GM23338 (cell line): ENCODE data around the gene NDUFA3. TPM values are rescaled to one million over a fixed set of nuclear protein-coding genes. Genes with fewer than 3 reads are reported as not detected.

ENCODE experiments used
- ATAC-seq: fragments of 200-7000 bp; cut with Tn5 transposase; 3 replicates; pipeline ENCODE4 v1.9.1; 2020
- DNase-seq: peaks from one replicate; pipeline ENCODE4 v3.0.0-alpha.2; 2015; ENCODE audit warnings: low spot score
- H2AFZ ChIP-seq: fragments of 200-600 bp; sonication (generic); 2 replicates; pipeline ENCODE4 v1.8.0; 2016; ENCODE audit warnings: antibody characterized with exemption, mild to moderate bottlenecking, moderate library complexity
- H3F3A ChIP-seq: fragments of 200-600 bp; sonication (generic); replicated peaks from 2 replicates; pipeline ENCODE4 v1.8.0; 2017; ENCODE audit warnings: antibody characterized with exemption, mixed run types, low read depth
- H3K27ac ChIP-seq: fragments of 200-600 bp; sonication (generic); 2 replicates; pipeline ENCODE4 v1.6.1; 2016; ENCODE audit warnings: low read depth
- H3K27me3 ChIP-seq: fragments of 200-600 bp; sonication (generic); 2 replicates; pipeline ENCODE4 v1.8.0; 2016; ENCODE audit warnings: mild to moderate bottlenecking, mixed run types, moderate library complexity; ENCODE audit not compliant: insufficient read depth
- H3K36me3 ChIP-seq: fragments of 200-600 bp; sonication (generic); 2 replicates; pipeline ENCODE4 v1.8.0; 2016; ENCODE audit warnings: mild to moderate bottlenecking; ENCODE audit not compliant: insufficient read depth
- H3K4me1 ChIP-seq: fragments of 200-600 bp; sonication (generic); 2 replicates; pipeline ENCODE4 v1.8.0; 2016; ENCODE audit warnings: mild to moderate bottlenecking, moderate library complexity; ENCODE audit not compliant: insufficient read depth
- H3K4me2 ChIP-seq: fragments of 200-600 bp; sonication (generic); 2 replicates; pipeline ENCODE4 v1.7.1; 2017; ENCODE audit warnings: mixed run types
- H3K4me3 ChIP-seq: fragments of 200-600 bp; sonication (generic); 2 replicates; pipeline ENCODE4 v1.6.1; 2016; ENCODE audit warnings: mixed run types
- H3K79me2 ChIP-seq: fragments of 200-600 bp; sonication (generic); replicated peaks from 2 replicates; pipeline ENCODE4 v1.8.0; 2017; ENCODE audit warnings: mild to moderate bottlenecking; ENCODE audit not compliant: insufficient read depth
- H3K9me2 ChIP-seq: fragments of 200-600 bp; sonication (generic); 2 replicates; pipeline ENCODE4 v1.8.0; 2017; ENCODE audit not compliant: insufficient read depth
- H4K20me1 ChIP-seq: fragments of 200-600 bp; sonication (generic); replicated peaks from 2 replicates; pipeline ENCODE4 v1.8.0; 2017; ENCODE audit warnings: mild to moderate bottlenecking; ENCODE audit not compliant: insufficient read depth
- H3K27ac Mint-ChIP-seq: 2 replicates; pipeline ENCODE4 v1.8.0; 2020; ENCODE audit warnings: inconsistent platforms, mild to moderate bottlenecking, moderate library complexity, mixed read lengths
- H3K27me3 Mint-ChIP-seq: 3 replicates; pipeline ENCODE4 v1.8.0; 2022; ENCODE audit warnings: low read depth, mild to moderate bottlenecking, moderate library complexity, mixed read lengths, inconsistent platforms; ENCODE audit not compliant: insufficient read depth, poor library complexity
- H3K36me3 Mint-ChIP-seq: 3 replicates; pipeline ENCODE4 v1.8.0; 2021; ENCODE audit warnings: low read depth, mild to moderate bottlenecking, inconsistent platforms, moderate library complexity, mixed read lengths
- H3K4me1 Mint-ChIP-seq: 3 replicates; pipeline ENCODE4 v1.8.0; 2020; ENCODE audit warnings: mild to moderate bottlenecking, inconsistent platforms, mixed read lengths
- H3K4me3 Mint-ChIP-seq: 3 replicates; pipeline ENCODE4 v1.8.0; 2021; ENCODE audit warnings: moderate library complexity, mild to moderate bottlenecking, inconsistent platforms, mixed read lengths
- H3K9me3 Mint-ChIP-seq: 3 replicates; pipeline ENCODE4 v1.8.0; 2020; ENCODE audit warnings: moderate library complexity, mild to moderate bottlenecking, inconsistent platforms, mixed read lengths
- CREB1 ChIP-seq: fragments of 250-450 bp; sonication (Bioruptor Pico); IDR thresholded peaks from 2 replicates; pipeline ENCODE4 v1.5.0; 2020; ENCODE audit warnings: low read depth, mild to moderate bottlenecking, moderate library complexity
- EZH2 ChIP-seq: fragments of 200-600 bp; sonication (generic); IDR thresholded peaks from one replicate; pipeline ENCODE4 v1.8.0; 2017; ENCODE audit warnings: antibody characterized with exemption, mild to moderate bottlenecking, low read depth; ENCODE audit not compliant: unreplicated experiment
- EZH2phosphoT487 ChIP-seq: fragments of 200-600 bp; sonication (generic); IDR thresholded peaks from one replicate; pipeline ENCODE4 v1.8.1; 2018; ENCODE audit warnings: antibody characterized with exemption; ENCODE audit not compliant: unreplicated experiment
- JUNB ChIP-seq: IDR thresholded peaks from one replicate; pipeline ENCODE4 v1.6.1; 2016; ENCODE audit warnings: antibody characterized with exemption; ENCODE audit not compliant: unreplicated experiment
- NANOG ChIP-seq: IDR thresholded peaks from 2 replicates; pipeline ENCODE4 v1.6.1; 2016; ENCODE audit warnings: antibody characterized with exemption, borderline replicate concordance
- POLR2AphosphoS5 ChIP-seq: IDR thresholded peaks from 2 replicates; pipeline ENCODE4 v1.6.1; 2016; ENCODE audit warnings: antibody characterized with exemption, low read depth
- STAT1 ChIP-seq: IDR thresholded peaks from one replicate; pipeline ENCODE4 v1.6.1; 2016; ENCODE audit warnings: antibody characterized with exemption; ENCODE audit not compliant: unreplicated experiment
- ZNF331 ChIP-seq: fragments of 250-450 bp; sonication (Bioruptor Pico); IDR thresholded peaks from 2 replicates; pipeline ENCODE4 v1.5.0; 2020; ENCODE audit warnings: low read depth, mild to moderate bottlenecking, moderate library complexity
- polyA plus RNA-seq: library from polyadenylated mRNA; unstranded; fragments of >200 nt; fragmentation: Nextera tagmentation; extraction: Ambion mirVana; gene quantifications from 2 replicates; pipeline ENCODE4 v1.2.1, GENCODE V29; 2016
- total RNA-seq: library from RNA; depleted of rRNA; stranded (reverse); fragments of >200 nt; shearing (Covaris generic); gene quantifications from 2 replicates; pipeline ENCODE4 v1.2.3, GENCODE V29; 2014
- TF ChIP-seq, protein P1 (sequence below): fragments of 250-450 bp; sonication (Bioruptor Pico); IDR thresholded peaks from 2 replicates; pipeline ENCODE4 v1.5.0; 2020; ENCODE audit warnings: mild to moderate bottlenecking, moderate library complexity
- TF ChIP-seq, protein P2 (sequence below), 2 experiments: fragments of 200-600 bp in 1 of 2; sonication (generic) in 1 of 2; conservative IDR thresholded peaks; 2 replicates each; pipeline versions ENCODE4 v1.5.1 to v1.6.1; 2016 to 2017; ENCODE audit warnings: antibody characterized with exemption in 2 of 2, low read depth in 2 of 2, mild to moderate bottlenecking in 2 of 2, moderate library complexity in 1 of 2
- TF ChIP-seq, protein P3 (sequence below): IDR thresholded peaks from one replicate; pipeline ENCODE4 v1.6.1; 2018; ENCODE audit warnings: antibody characterized with exemption; ENCODE audit not compliant: unreplicated experiment
- TF ChIP-seq, protein P4 (sequence below): IDR thresholded peaks from 2 replicates; pipeline ENCODE4 v1.6.1; 2016; ENCODE audit warnings: antibody characterized with exemption

The NDUFA3 gene
- total and polyA plus RNA-seq, 2 experiments from 2014 or later = 28.4 to 691 TPM

DNA sequence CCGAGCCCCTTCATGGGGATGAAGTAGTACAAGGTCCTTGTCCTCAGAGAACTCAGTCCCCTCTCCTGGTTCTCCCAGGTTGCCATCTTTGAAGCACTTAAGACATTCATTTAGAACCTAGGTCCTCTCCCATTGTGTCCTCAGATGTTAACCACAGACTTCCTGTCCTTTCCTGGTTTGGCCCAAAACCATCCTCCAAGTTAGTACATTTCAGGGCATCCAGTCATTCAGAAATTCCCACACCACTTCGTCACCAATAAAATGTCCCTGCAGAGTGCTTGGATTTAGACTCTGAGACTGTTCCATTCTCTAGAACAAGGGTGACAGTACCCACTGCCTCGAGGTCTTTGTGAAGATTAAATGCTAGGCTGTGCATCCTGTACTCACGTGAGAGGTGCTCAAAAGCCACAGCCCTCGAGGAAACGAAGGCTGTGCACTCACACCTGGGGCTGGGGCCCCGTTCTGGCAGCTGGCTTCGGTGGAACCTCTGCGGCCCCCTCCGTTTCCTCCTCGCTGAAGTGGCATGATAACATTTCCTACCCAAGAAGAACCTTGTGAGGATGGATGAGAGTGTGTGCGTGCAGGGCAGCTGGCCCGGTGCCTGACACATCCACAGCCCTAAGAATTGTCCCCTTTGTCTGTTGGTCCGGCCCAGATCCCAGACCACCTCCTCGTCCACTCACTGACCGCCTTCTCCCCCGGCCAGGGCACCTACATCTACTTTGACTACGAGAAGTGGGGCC, 52.1 kb downstream of the NDUFA3 start:
- Histone ChIP-seq H3K36me3 (peaks cover 27% of the 10 kb centered on the region), H2AFZ (no peak overlapping the region)
- no peak for DNase-seq

More for the DNA sequence above, 52.1 kb downstream of the NDUFA3 start:
- Histone ChIP-seq H3K4me3 (no peak overlapping the region), H3K27ac (no peak overlapping the region), H3K27me3 (no peaks in the 10 kb centered on the region), H3K4me2 (no peak overlapping the region), H3K4me1 (peaks cover 4% of the 10 kb centered on the region; the same call in 1 of the 2 replicates), H3F3A (peaks cover 26% of the 10 kb centered on the region), H4K20me1 (peaks cover 10% of the 10 kb centered on the region; the same call in 1 of the 2 replicates), H3K79me2 (peaks cover 9% of the 10 kb centered on the region; the same call in 1 of the 2 replicates), H3K9me2 (no peaks in the 10 kb centered on the region)
- Mint-ChIP-seq H3K9me3 (peaks cover 2% of the 10 kb centered on the region; the same call in 2 of the 3 replicates), H3K4me1 (peaks cover 9% of the 10 kb centered on the region; the same call in 1 of the 3 replicates), H3K27me3 (peaks cover 17% of the 10 kb centered on the region), H3K36me3 (peaks cover 69% of the 10 kb centered on the region), H3K4me3 (no peak overlapping the region), H3K27ac (no peak overlapping the region)
- TF ChIP-seq EZH2phosphoT487 (no peak), JUNB (no peak), EZH2 (no peak), NANOG (no peak), ZNF331 (CRISPR knock-in tag) (no peak), POLR2AphosphoS5 (no peak), STAT1 (no peak), CREB1 (no peak)
- TF ChIP-seq, protein P1, sequence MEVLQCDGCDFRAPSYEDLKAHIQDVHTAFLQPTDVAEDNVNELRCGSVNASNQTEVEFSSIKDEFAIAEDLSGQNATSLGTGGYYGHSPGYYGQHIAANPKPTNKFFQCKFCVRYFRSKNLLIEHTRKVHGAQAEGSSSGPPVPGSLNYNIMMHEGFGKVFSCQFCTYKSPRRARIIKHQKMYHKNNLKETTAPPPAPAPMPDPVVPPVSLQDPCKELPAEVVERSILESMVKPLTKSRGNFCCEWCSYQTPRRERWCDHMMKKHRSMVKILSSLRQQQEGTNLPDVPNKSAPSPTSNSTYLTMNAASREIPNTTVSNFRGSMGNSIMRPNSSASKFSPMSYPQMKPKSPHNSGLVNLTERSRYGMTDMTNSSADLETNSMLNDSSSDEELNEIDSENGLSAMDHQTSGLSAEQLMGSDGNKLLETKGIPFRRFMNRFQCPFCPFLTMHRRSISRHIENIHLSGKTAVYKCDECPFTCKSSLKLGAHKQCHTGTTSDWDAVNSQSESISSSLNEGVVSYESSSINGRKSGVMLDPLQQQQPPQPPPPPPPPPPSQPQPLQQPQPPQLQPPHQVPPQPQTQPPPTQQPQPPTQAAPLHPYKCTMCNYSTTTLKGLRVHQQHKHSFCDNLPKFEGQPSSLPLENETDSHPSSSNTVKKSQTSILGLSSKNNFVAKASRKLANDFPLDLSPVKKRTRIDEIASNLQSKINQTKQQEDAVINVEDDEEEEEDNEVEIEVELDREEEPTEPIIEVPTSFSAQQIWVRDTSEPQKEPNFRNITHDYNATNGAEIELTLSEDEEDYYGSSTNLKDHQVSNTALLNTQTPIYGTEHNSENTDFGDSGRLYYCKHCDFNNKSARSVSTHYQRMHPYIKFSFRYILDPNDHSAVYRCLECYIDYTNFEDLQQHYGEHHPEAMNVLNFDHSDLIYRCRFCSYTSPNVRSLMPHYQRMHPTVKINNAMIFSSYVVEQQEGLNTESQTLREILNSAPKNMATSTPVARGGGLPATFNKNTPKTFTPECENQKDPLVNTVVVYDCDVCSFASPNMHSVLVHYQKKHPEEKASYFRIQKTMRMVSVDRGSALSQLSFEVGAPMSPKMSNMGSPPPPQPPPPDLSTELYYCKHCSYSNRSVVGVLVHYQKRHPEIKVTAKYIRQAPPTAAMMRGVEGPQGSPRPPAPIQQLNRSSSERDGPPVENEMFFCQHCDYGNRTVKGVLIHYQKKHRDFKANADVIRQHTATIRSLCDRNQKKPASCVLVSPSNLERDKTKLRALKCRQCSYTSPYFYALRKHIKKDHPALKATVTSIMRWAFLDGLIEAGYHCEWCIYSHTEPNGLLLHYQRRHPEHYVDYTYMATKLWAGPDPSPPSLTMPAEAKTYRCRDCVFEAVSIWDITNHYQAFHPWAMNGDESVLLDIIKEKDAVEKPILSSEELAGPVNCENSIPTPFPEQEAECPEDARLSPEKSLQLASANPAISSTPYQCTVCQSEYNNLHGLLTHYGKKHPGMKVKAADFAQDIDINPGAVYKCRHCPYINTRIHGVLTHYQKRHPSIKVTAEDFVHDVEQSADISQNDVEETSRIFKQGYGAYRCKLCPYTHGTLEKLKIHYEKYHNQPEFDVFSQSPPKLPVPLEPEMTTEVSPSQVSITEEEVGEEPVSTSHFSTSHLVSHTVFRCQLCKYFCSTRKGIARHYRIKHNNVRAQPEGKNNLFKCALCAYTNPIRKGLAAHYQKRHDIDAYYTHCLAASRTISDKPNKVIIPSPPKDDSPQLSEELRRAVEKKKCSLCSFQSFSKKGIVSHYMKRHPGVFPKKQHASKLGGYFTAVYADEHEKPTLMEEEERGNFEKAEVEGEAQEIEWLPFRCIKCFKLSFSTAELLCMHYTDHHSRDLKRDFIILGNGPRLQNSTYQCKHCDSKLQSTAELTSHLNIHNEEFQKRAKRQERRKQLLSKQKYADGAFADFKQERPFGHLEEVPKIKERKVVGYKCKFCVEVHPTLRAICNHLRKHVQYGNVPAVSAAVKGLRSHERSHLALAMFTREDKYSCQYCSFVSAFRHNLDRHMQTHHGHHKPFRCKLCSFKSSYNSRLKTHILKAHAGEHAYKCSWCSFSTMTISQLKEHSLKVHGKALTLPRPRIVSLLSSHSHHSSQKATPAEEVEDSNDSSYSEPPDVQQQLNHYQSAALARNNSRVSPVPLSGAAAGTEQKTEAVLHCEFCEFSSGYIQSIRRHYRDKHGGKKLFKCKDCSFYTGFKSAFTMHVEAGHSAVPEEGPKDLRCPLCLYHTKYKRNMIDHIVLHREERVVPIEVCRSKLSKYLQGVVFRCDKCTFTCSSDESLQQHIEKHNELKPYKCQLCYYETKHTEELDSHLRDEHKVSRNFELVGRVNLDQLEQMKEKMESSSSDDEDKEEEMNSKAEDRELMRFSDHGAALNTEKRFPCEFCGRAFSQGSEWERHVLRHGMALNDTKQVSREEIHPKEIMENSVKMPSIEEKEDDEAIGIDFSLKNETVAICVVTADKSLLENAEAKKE (CRISPR knock-in tag) = no peak
- TF ChIP-seq, protein P2, sequence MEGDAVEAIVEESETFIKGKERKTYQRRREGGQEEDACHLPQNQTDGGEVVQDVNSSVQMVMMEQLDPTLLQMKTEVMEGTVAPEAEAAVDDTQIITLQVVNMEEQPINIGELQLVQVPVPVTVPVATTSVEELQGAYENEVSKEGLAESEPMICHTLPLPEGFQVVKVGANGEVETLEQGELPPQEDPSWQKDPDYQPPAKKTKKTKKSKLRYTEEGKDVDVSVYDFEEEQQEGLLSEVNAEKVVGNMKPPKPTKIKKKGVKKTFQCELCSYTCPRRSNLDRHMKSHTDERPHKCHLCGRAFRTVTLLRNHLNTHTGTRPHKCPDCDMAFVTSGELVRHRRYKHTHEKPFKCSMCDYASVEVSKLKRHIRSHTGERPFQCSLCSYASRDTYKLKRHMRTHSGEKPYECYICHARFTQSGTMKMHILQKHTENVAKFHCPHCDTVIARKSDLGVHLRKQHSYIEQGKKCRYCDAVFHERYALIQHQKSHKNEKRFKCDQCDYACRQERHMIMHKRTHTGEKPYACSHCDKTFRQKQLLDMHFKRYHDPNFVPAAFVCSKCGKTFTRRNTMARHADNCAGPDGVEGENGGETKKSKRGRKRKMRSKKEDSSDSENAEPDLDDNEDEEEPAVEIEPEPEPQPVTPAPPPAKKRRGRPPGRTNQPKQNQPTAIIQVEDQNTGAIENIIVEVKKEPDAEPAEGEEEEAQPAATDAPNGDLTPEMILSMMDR (conservative IDR thresholded peaks at IDR 0.05; ENCODE audit: low read depth in 2 of 2) = no peak
- TF ChIP-seq, protein P3, sequence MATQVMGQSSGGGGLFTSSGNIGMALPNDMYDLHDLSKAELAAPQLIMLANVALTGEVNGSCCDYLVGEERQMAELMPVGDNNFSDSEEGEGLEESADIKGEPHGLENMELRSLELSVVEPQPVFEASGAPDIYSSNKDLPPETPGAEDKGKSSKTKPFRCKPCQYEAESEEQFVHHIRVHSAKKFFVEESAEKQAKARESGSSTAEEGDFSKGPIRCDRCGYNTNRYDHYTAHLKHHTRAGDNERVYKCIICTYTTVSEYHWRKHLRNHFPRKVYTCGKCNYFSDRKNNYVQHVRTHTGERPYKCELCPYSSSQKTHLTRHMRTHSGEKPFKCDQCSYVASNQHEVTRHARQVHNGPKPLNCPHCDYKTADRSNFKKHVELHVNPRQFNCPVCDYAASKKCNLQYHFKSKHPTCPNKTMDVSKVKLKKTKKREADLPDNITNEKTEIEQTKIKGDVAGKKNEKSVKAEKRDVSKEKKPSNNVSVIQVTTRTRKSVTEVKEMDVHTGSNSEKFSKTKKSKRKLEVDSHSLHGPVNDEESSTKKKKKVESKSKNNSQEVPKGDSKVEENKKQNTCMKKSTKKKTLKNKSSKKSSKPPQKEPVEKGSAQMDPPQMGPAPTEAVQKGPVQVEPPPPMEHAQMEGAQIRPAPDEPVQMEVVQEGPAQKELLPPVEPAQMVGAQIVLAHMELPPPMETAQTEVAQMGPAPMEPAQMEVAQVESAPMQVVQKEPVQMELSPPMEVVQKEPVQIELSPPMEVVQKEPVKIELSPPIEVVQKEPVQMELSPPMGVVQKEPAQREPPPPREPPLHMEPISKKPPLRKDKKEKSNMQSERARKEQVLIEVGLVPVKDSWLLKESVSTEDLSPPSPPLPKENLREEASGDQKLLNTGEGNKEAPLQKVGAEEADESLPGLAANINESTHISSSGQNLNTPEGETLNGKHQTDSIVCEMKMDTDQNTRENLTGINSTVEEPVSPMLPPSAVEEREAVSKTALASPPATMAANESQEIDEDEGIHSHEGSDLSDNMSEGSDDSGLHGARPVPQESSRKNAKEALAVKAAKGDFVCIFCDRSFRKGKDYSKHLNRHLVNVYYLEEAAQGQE = no peak
- TF ChIP-seq, protein P4, sequence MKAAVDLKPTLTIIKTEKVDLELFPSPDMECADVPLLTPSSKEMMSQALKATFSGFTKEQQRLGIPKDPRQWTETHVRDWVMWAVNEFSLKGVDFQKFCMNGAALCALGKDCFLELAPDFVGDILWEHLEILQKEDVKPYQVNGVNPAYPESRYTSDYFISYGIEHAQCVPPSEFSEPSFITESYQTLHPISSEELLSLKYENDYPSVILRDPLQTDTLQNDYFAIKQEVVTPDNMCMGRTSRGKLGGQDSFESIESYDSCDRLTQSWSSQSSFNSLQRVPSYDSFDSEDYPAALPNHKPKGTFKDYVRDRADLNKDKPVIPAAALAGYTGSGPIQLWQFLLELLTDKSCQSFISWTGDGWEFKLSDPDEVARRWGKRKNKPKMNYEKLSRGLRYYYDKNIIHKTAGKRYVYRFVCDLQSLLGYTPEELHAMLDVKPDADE = no peak
- no peak for ATAC-seq
